Ovary (tissue), 3 donors: ENCODE data around the gene NRARP.

Experiments
- EP300 ChIP-seq: sonication (generic); formaldehyde crosslinking; IDR thresholded peaks from one replicate; pipeline ENCODE4 v1.6.1; 2017; ENCODE audit warnings: antibody characterized with exemption
- POLR2A ChIP-seq: fragments of 450-650 bp; IDR thresholded peaks from one replicate; pipeline ENCODE4 v1.6.1; 2017; ENCODE audit warnings: antibody characterized with exemption, mild to moderate bottlenecking, moderate library complexity
- TF ChIP-seq, protein P1 (sequence below), 3 donors: fragments of 450-650 bp in 2 of 3; fragments of 200-600 bp in 1 of 3; IDR thresholded peaks; one replicate each; pipeline versions ENCODE4 v1.5.1 to v1.8.0; 2016 to 2022; ENCODE audit warnings: antibody characterized with exemption in 3 of 3, mild to moderate bottlenecking in 1 of 3
- donor health status: DM: no; HTN: no; CAD: no.

DNA sequence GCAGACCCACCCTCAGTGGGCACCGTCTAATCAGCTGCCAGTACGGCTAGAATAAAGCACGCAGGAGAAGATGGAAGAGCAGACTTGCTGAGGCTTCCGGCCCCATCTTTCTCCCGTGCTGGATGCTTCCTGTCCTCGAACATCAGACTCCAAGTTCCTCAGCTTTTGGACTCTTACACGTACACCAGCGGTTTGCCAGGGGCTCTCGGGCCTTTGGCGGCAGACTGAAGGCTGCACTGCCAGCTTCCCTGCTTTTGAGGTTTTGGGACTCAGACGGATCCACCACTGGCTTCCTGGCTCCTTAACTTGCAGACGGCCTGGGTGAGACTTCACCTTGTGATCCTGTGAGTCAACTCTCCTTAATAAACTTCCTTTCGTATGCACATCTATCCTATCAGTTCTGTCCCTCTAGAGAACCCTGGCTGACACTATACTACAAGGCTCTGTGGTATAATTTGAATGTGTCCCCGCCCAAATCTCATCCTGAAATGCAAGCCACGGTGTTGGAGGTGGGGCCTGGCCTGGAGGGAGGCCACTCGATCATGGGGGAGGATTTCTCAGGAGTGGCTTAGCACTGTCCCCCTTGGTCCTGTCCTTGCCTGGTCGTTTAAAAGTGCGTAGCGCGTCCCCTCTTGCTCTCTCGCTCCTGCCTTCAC lies 31.1 kb upstream of the NRARP start:
- TF ChIP-seq POLR2A = no peak
- TF ChIP-seq, protein P1, sequence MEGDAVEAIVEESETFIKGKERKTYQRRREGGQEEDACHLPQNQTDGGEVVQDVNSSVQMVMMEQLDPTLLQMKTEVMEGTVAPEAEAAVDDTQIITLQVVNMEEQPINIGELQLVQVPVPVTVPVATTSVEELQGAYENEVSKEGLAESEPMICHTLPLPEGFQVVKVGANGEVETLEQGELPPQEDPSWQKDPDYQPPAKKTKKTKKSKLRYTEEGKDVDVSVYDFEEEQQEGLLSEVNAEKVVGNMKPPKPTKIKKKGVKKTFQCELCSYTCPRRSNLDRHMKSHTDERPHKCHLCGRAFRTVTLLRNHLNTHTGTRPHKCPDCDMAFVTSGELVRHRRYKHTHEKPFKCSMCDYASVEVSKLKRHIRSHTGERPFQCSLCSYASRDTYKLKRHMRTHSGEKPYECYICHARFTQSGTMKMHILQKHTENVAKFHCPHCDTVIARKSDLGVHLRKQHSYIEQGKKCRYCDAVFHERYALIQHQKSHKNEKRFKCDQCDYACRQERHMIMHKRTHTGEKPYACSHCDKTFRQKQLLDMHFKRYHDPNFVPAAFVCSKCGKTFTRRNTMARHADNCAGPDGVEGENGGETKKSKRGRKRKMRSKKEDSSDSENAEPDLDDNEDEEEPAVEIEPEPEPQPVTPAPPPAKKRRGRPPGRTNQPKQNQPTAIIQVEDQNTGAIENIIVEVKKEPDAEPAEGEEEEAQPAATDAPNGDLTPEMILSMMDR (IDR thresholded peaks at IDR 0.05) = no peak
- no peak for TF ChIP-seq EP300
